ENCODE measurements around the gene ZFHX3. TPM values are rescaled to one million over a fixed set of nuclear protein-coding genes. Genes with fewer than 3 reads are reported as not detected.

ZFHX3 gene
- polyA plus RNA-seq, 1 donor from 2014 or later = 26.4 TPM

- Histone ChIP-seq H3K9me2 (ENCODE audit: insufficient read depth, low read length) (no peaks in the 10 kb centered on the region), H3K9me3 (ENCODE audit: low read length) (no peaks in the 10 kb centered on the region), H3K27me3 (ENCODE audit: insufficient read depth, low read depth, low read length) (no peaks in the 10 kb centered on the region), H2AFZ (ENCODE audit: low read depth, low read length) (no peak overlapping the region), H3K9ac (ENCODE audit: low read length) (peak overlapping the region; percentile 98), H3K4me3 (ENCODE audit: low read length) (peak overlapping the region; percentile 75), H3K79me2 (replicated peaks; ENCODE audit: insufficient read depth, low read length) (peaks cover 97% of the 10 kb centered on the region), H3K4me2 (ENCODE audit: low read length) (peak overlapping the region; percentile 96), H4K20me1 (ENCODE audit: insufficient read depth) (no peaks in the 10 kb centered on the region), H3F3A (ENCODE audit: insufficient read depth, low read length, poor library complexity, severe bottlenecking) (peaks cover 15% of the 10 kb centered on the region), H3K27ac (ENCODE audit: low read length) (peak overlapping the region; percentile 99), H3K36me3 (ENCODE audit: insufficient read depth, low read length) (no peaks in the 10 kb centered on the region)
- peak; percentile 38 for TF ChIP-seq CTCF (IDR thresholded peaks at IDR 0.05; ENCODE audit: poor library complexity, severe bottlenecking)
- peak; percentile 80 for TF ChIP-seq POLR2AphosphoS5 (IDR thresholded peaks at IDR 0.05)
- TF ChIP-seq EP300 (conservative IDR thresholded peaks at IDR 0.05; ENCODE audit: poor library complexity, severe bottlenecking) = peak; percentile 24
- no peak for TF ChIP-seq MXI1 (conservative IDR thresholded peaks at IDR 0.05; ENCODE audit: poor library complexity, severe bottlenecking)
- TF ChIP-seq REST (IDR thresholded peaks at IDR 0.05; ENCODE audit: borderline replicate concordance) = peak; percentile 90
- TF ChIP-seq TAF1 (IDR thresholded peaks at IDR 0.05; ENCODE audit: low read depth) = peak; percentile 12
- TF ChIP-seq RAD21 (conservative IDR thresholded peaks at IDR 0.05) = no peak
- TF ChIP-seq EZH2 (IDR thresholded peaks at IDR 0.05; ENCODE audit: borderline replicate concordance, insufficient read depth, low read length, poor library complexity, severe bottlenecking) = no peak
- peak; percentile 49 for TF ChIP-seq SMC3 (conservative IDR thresholded peaks at IDR 0.05; ENCODE audit: poor library complexity)
Observed at GRCh38 chr16:73050201-73051099, 2.5 kb upstream of the ZFHX3 start.

- Histone ChIP-seq H2AFZ (ENCODE audit: low read depth, low read length) (no peak overlapping the region), H3K79me2 (replicated peaks; ENCODE audit: insufficient read depth, low read length) (peaks cover 97% of the 10 kb centered on the region), H4K20me1 (ENCODE audit: insufficient read depth) (no peaks in the 10 kb centered on the region), H3K9ac (ENCODE audit: low read length) (peak overlapping the region; percentile 98), H3K9me2 (ENCODE audit: insufficient read depth, low read length) (no peaks in the 10 kb centered on the region), H3K9me3 (ENCODE audit: low read length) (no peaks in the 10 kb centered on the region), H3K36me3 (ENCODE audit: insufficient read depth, low read length) (no peaks in the 10 kb centered on the region), H3K27me3 (ENCODE audit: insufficient read depth, low read depth, low read length) (no peaks in the 10 kb centered on the region), H3K27ac (ENCODE audit: low read length) (peak overlapping the region; percentile 99), H3K4me2 (ENCODE audit: low read length) (peak overlapping the region; percentile 96), H3F3A (ENCODE audit: insufficient read depth, low read length, poor library complexity, severe bottlenecking) (peaks cover 15% of the 10 kb centered on the region), H3K4me3 (ENCODE audit: low read length) (peak overlapping the region; percentile 75)
- TF ChIP-seq REST (IDR thresholded peaks at IDR 0.05; ENCODE audit: borderline replicate concordance) = peak; percentile 8
- TF ChIP-seq MXI1 (conservative IDR thresholded peaks at IDR 0.05; ENCODE audit: poor library complexity, severe bottlenecking) = no peak
Observed at GRCh38 chr16:73049511-73049910, 1.6 kb upstream of the ZFHX3 start.

All from neural cell (in vitro differentiated cells).